H7 (cell line): ENCODE measurements around the gene C9orf50. TPM values are rescaled to one million over a fixed set of nuclear protein-coding genes. Genes with fewer than 3 reads are reported as not detected.
A peak's percentile ranks its signal among the peaks of the same experiment; 100 is the strongest.
"Not testable (repeated sequence)": the region's sequence is repeated elsewhere in the genome, so short reads cannot be mapped to it uniquely, and the experiment has no call there.

Experiments
- DNase-seq: peaks from one replicate; pipeline ENCODE4 v3.0.0; 2012
- H3K27me3 ChIP-seq: 2 replicates; pipeline ENCODE4 v1.6.0; 2011; ENCODE audit warnings: mild to moderate bottlenecking, low read length; ENCODE audit not compliant: control insufficient read depth, insufficient read depth
- H3K36me3 ChIP-seq: replicated peaks from 2 replicates; pipeline ENCODE4 v1.5.1; 2011; ENCODE audit warnings: low read length; ENCODE audit not compliant: control insufficient read depth, insufficient read depth
- H3K4me3 ChIP-seq: 2 replicates; pipeline ENCODE4 v1.5.1; 2011; ENCODE audit warnings: low read depth, mild to moderate bottlenecking, control low read depth, low read length, moderate library complexity; ENCODE audit not compliant: insufficient read depth
- total RNA-seq: library from RNA; depleted of rRNA; stranded (reverse); fragments of >200 nt; shearing (Covaris generic); gene quantifications from 2 replicates; pipeline ENCODE4 v1.2.3, GENCODE V29; 2014

Gene C9orf50
- total RNA-seq, 1 experiment from 2014 or later: not detected

- no peak for DNase-seq
- Histone ChIP-seq H3K36me3 (peaks cover 20% of the 10 kb centered on the region), H3K4me3 (peak overlapping the region; percentile 96), H3K27me3 (no peaks in the 10 kb centered on the region)
Measured at GRCh38 chr9:129640871-129641749, 20.2 kb upstream of the C9orf50 start.

GRCh38 chr9:129640086-129640870, 19.4 kb upstream of the C9orf50 start:
- Histone ChIP-seq H3K4me3 (peak overlapping the region; percentile 4; the same call in 1 of the 2 replicates), H3K27me3 (no peaks in the 10 kb centered on the region), H3K36me3 (peaks cover 22% of the 10 kb centered on the region)
- no peak for DNase-seq

GRCh38 chr9:129639756-129640085, 18.8 kb upstream of the C9orf50 start:
- Histone ChIP-seq H3K4me3 (no peak overlapping the region), H3K36me3 (peaks cover 25% of the 10 kb centered on the region), H3K27me3 (no peaks in the 10 kb centered on the region)
- no peak for DNase-seq

- no peak for DNase-seq
- no peaks in the 10 kb centered on the region for H3K27me3 ChIP-seq
- H3K36me3 ChIP-seq: peaks cover 28% of the 10 kb centered on the region
- no peak overlapping the region for H3K4me3 ChIP-seq
Measured at GRCh38 chr9:129639034-129639630, 18.2 kb upstream of the C9orf50 start.

- Histone ChIP-seq H3K27me3 (no peaks in the 10 kb centered on the region), H3K36me3 (peaks cover 33% of the 10 kb centered on the region), H3K4me3 (no peak overlapping the region)
- DNase-seq: no peak
Measured at GRCh38 chr9:129637673-129638439, 17.0 kb upstream of the C9orf50 start.

- no peak for DNase-seq
- Histone ChIP-seq H3K36me3 (peaks cover 36% of the 10 kb centered on the region), H3K27me3 (no peaks in the 10 kb centered on the region), H3K4me3 (no peak overlapping the region)
Measured at GRCh38 chr9:129637102-129637501, 16.2 kb upstream of the C9orf50 start.

GRCh38 chr9:129636343-129636742, 15.4 kb upstream of the C9orf50 start:
- H3K27me3 ChIP-seq, DNase-seq, H3K4me3 ChIP-seq: not testable (repeated sequence)
- peaks cover 36% of the 10 kb centered on the region for H3K36me3 ChIP-seq

- DNase-seq: no peak
- Histone ChIP-seq H3K4me3 (no peak overlapping the region), H3K27me3 (no peaks in the 10 kb centered on the region), H3K36me3 (peaks cover 36% of the 10 kb centered on the region)
Measured at GRCh38 chr9:129635099-129636065, 14.5 kb upstream of the C9orf50 start.

- Histone ChIP-seq H3K27me3 (no peaks in the 10 kb centered on the region), H3K36me3 (peaks cover 31% of the 10 kb centered on the region), H3K4me3 (no peak overlapping the region)
- no peak for DNase-seq
Measured at GRCh38 chr9:129633848-129634247, 12.9 kb upstream of the C9orf50 start.

GRCh38 chr9:129633207-129633606, 12.3 kb upstream of the C9orf50 start:
- Histone ChIP-seq H3K36me3 (peaks cover 28% of the 10 kb centered on the region), H3K4me3 (no peak overlapping the region), H3K27me3 (no peaks in the 10 kb centered on the region)
- no peak for DNase-seq

- Histone ChIP-seq H3K4me3 (no peak overlapping the region), H3K27me3 (no peaks in the 10 kb centered on the region), H3K36me3 (peaks cover 24% of the 10 kb centered on the region)
- no peak for DNase-seq
Measured at GRCh38 chr9:129632460-129632859, 11.6 kb upstream of the C9orf50 start.

- no peak for DNase-seq
- peaks cover 18% of the 10 kb centered on the region for H3K36me3 ChIP-seq
- no peaks in the 10 kb centered on the region for H3K27me3 ChIP-seq
- H3K4me3 ChIP-seq: no peak overlapping the region
Measured at GRCh38 chr9:129631674-129632129, 10.8 kb upstream of the C9orf50 start.

GRCh38 chr9:129630967-129631673, 10.2 kb upstream of the C9orf50 start:
- no peaks in the 10 kb centered on the region for H3K27me3 ChIP-seq
- peak; percentile 65 for DNase-seq
- H3K36me3 ChIP-seq: peaks cover 18% of the 10 kb centered on the region
- H3K4me3 ChIP-seq: no peak overlapping the region
